GM12878 (cell line): ENCODE results near the gene LEKR1. TPM values are rescaled to one million over a fixed set of nuclear protein-coding genes. Genes with fewer than 3 reads are reported as not detected.
A peak's percentile ranks its signal among the peaks of the same experiment; 100 is the strongest.

Experiments used
- ASH2L ChIP-seq: fragments of 300-600, 200-600 bp; sonication (generic); IDR thresholded peaks from 2 replicates; pipeline ENCODE4 v1.6.1; 2017; ENCODE audit warnings: low read depth, mild to moderate bottlenecking, borderline replicate concordance
- BHLHE40 ChIP-seq, 2 experiments: fragments of 450-650 bp in 1 of 2; IDR thresholded peaks; 2 replicates each; pipeline ENCODE4 v1.6.1; 2011 to 2017; ENCODE audit warnings: low read depth in 2 of 2, borderline replicate concordance in 1 of 2, improper control_type of control experiment in 1 of 2, low read length in 1 of 2, mild to moderate bottlenecking in 1 of 2
- BRCA1 ChIP-seq: IDR thresholded peaks from 2 replicates; pipeline ENCODE4 v1.6.1; 2011; ENCODE audit warnings: low read depth, low read length, improper control_type of control experiment
- CBX3 ChIP-seq: fragments of 200-600 bp; sonication (generic); IDR thresholded peaks from 2 replicates; pipeline ENCODE4 v1.6.1; 2016; ENCODE audit warnings: low read depth, borderline replicate concordance
- CHD1 ChIP-seq: IDR thresholded peaks from 2 replicates; pipeline ENCODE4 v1.6.1; 2012; ENCODE audit warnings: low read depth, low read length, improper control_type of control experiment
- CREM ChIP-seq: IDR thresholded peaks from 2 replicates; pipeline ENCODE4 v1.6.1; 2014; ENCODE audit warnings: antibody characterized with exemption, low read depth
- DPF2 ChIP-seq: fragments of 450-650 bp; IDR thresholded peaks from 2 replicates; pipeline ENCODE4 v1.6.1; 2017; ENCODE audit warnings: mild to moderate bottlenecking
- E2F4 ChIP-seq: IDR thresholded peaks from 2 replicates; pipeline ENCODE4 v1.6.1; 2012; ENCODE audit warnings: low read depth, low read length, improper control_type of control experiment
- ETV6 ChIP-seq, 2 experiments: fragments of 450-650 bp in 1 of 2; IDR thresholded peaks in 1 of 2; conservative IDR thresholded peaks in 1 of 2; 2 replicates each; pipeline ENCODE4 v1.6.1; 2014; ENCODE audit warnings: antibody characterized with exemption in 1 of 2, borderline replicate concordance in 1 of 2, low read depth in 1 of 2, mild to moderate bottlenecking in 1 of 2, moderate library complexity in 1 of 2
- HDAC2 ChIP-seq: fragments of 200-600 bp; sonication (generic); IDR thresholded peaks from 2 replicates; pipeline ENCODE4 v1.6.1; 2017
- HDAC6 ChIP-seq: fragments of 200-600 bp; sonication (generic); IDR thresholded peaks from one replicate; pipeline ENCODE4 v1.8.0; 2017; ENCODE audit warnings: antibody characterized with exemption; ENCODE audit not compliant: unreplicated experiment
- HDGF ChIP-seq: fragments of 450-650 bp; IDR thresholded peaks from 2 replicates; pipeline ENCODE4 v1.6.1; 2016; ENCODE audit warnings: antibody characterized with exemption
- IKZF2 ChIP-seq, 2 experiments: fragments of 450-650 bp; IDR thresholded peaks; 2 replicates each; pipeline ENCODE4 v1.6.1; 2017; ENCODE audit warnings: mild to moderate bottlenecking in 2 of 2, moderate library complexity in 2 of 2
- KLF5 ChIP-seq: fragments of 450-650 bp; IDR thresholded peaks from 2 replicates; pipeline ENCODE4 v1.6.1; 2014; ENCODE audit warnings: mild to moderate bottlenecking; ENCODE audit not compliant: partially characterized antibody
- MAX ChIP-seq: IDR thresholded peaks from 2 replicates; pipeline ENCODE4 v1.6.1; 2012; ENCODE audit warnings: low read depth, low read length, improper control_type of control experiment
- MYB ChIP-seq: fragments of 150-350 bp; IDR thresholded peaks from 2 replicates; pipeline ENCODE4 v1.6.1; 2014; ENCODE audit warnings: mild to moderate bottlenecking, low read depth, low read length, borderline replicate concordance
- NFIC ChIP-seq: IDR thresholded peaks from 2 replicates; pipeline ENCODE4 v1.6.1; 2012; ENCODE audit warnings: low read depth, mild to moderate bottlenecking, inconsistent platforms, low read length, moderate library complexity
- NFXL1 ChIP-seq: fragments of 450-650 bp; IDR thresholded peaks from 2 replicates; pipeline ENCODE4 v1.6.1; 2017; ENCODE audit warnings: antibody characterized with exemption, mild to moderate bottlenecking, borderline replicate concordance
- PML ChIP-seq: IDR thresholded peaks from 2 replicates; pipeline ENCODE4 v1.6.1; 2012; ENCODE audit warnings: low read length, inconsistent platforms
- POU2F2 ChIP-seq: IDR thresholded peaks from 3 replicates; pipeline ENCODE4 v1.6.1; 2011; ENCODE audit warnings: low read depth, mild to moderate bottlenecking, low read length, borderline replicate concordance
- RCOR1 ChIP-seq: conservative IDR thresholded peaks from 2 replicates; pipeline ENCODE4 v1.6.1; 2012; ENCODE audit warnings: low read depth, low read length, improper control_type of control experiment
- REST ChIP-seq: IDR thresholded peaks from 2 replicates; pipeline ENCODE4 v1.6.1; 2012; ENCODE audit warnings: mild to moderate bottlenecking, low read depth, low read length
- SMC3 ChIP-seq: IDR thresholded peaks from 2 replicates; pipeline ENCODE4 v1.6.1; 2011; ENCODE audit warnings: low read length, improper control_type of control experiment, borderline replicate concordance
- SP1 ChIP-seq: IDR thresholded peaks from one replicate; pipeline ENCODE4 v1.6.1; 2011; ENCODE audit warnings: low read depth, low read length
- TCF12 ChIP-seq: IDR thresholded peaks from 2 replicates; pipeline ENCODE4 v1.6.1; 2011; ENCODE audit warnings: low read depth, mild to moderate bottlenecking, low read length
- ZNF384 ChIP-seq: IDR thresholded peaks from 2 replicates; pipeline ENCODE4 v1.6.1; 2012; ENCODE audit warnings: low read depth, mild to moderate bottlenecking, low read length, improper control_type of control experiment, borderline replicate concordance
- ZNF622 ChIP-seq: fragments of 450-650 bp; IDR thresholded peaks from 2 replicates; pipeline ENCODE4 v1.6.1; 2017; ENCODE audit warnings: mild to moderate bottlenecking, inconsistent platforms
- ZSCAN29 ChIP-seq: fragments of 450-650 bp; IDR thresholded peaks from 2 replicates; pipeline ENCODE4 v1.6.1; 2017; ENCODE audit warnings: mild to moderate bottlenecking, moderate library complexity
- polyA plus RNA-seq, 11 experiments: library from polyadenylated mRNA; depleted of rRNA in 4 of 11; unstranded in 6 of 11; stranded (reverse) in 5 of 11; fragments of >200 nt; fragmentation: Nextera tagmentation in 4 of 11; fragmentation: Illumina TruSeq in 1 of 11; extraction: Ambion mirVana in 4 of 11; extraction: Trizol in 1 of 11; gene quantifications; 1 replicate in 1 of 11; 2 replicates in 10 of 11; pipeline versions ENCODE4 v1.2.1 to v1.2.3, GENCODE V29; 2011 to 2016; ENCODE audit warnings: inconsistent platforms in 2 of 11, missing spikeins in 2 of 11, low read depth in 1 of 11
- total RNA-seq, 4 experiments: library from RNA; depleted of rRNA in 3 of 4; stranded (reverse); fragments of >200 nt in 3 of 4; fragmentation: Illumina TruSeq in 1 of 4; extraction: Trizol in 1 of 4; gene quantifications; 2 replicates each; pipeline versions ENCODE4 v1.2.1 to v1.2.3, GENCODE V29; 2013 to 2021

The LEKR1 gene
- total and polyA plus RNA-seq, 10 of the 15 experiments (the other 5 are each of a cell fraction or from before 2014, with no cell fraction given) = 0.48 to 3.2 (median 1.3) TPM

- TF ChIP-seq ETV6 (conservative IDR thresholded peaks at IDR 0.05 in 1 of 2, IDR thresholded peaks at IDR 0.05 in 1 of 2; ENCODE audit: borderline replicate concordance in 1 of 2, low read depth in 1 of 2) (peak in 1 of 2 experiments; percentile 29; a peak in 1 of 4 replicates), RCOR1 (0 out of 2 replicates have a peak, but pooled peaks have one; percentile 23), MAX (peak; percentile 41), ZNF622 (no peak), SMC3 (no peak; the same call in 1 of the 2 replicates), ZSCAN29 (no peak), BRCA1 (no peak), HDAC6 (peak; percentile 43), CBX3 (no peak), TCF12 (peak; percentile 91), KLF5 (peak; percentile 41), HDGF (no peak; the same call in 1 of the 2 replicates), NFIC (no peak; the same call in 1 of the 2 replicates), PML (peak; percentile 36), HDAC2 (no peak), REST (0 out of 2 replicates have a peak, but pooled peaks have one; percentile 18), IKZF2 (IDR thresholded peaks at IDR 0.05) (peak; percentile 99), MYB (no peak; the same call in 1 of the 2 replicates), DPF2 (peak; percentile 94), NFXL1 (no peak; the same call in 1 of the 2 replicates), CREM (peak; percentile 51), ASH2L (peak; percentile 62), E2F4 (peak; percentile 36; the same call in 1 of the 2 replicates), ZNF384 (no peak), POU2F2 (peak; percentile 98), CHD1 (no peak), SP1 (peak; percentile 52), BHLHE40 (IDR thresholded peaks at IDR 0.05; ENCODE audit: borderline replicate concordance in 1 of 2, low read depth in 2 of 2, low read length in 1 of 2) (peak; percentile 45 to 83; a peak in 3 of 4 replicates)
Measured at GRCh38 chr3:157088601-157089454, 262.7 kb downstream of the LEKR1 start (continued).
